Brain microvascular endothelial cell (primary cell): ENCODE results near the gene EN2.

Experiments used
- DNase-seq: peaks from one replicate; pipeline ENCODE4 v3.0.0-alpha.2; 2020
- H3K27ac ChIP-seq: fragments of 250-450 bp; sonication (Bioruptor Pico); 2 replicates; pipeline ENCODE4 v1.5.1; 2020; ENCODE audit warnings: mild to moderate bottlenecking, moderate library complexity
- H3K27me3 ChIP-seq: fragments of 250-450 bp; sonication (Bioruptor Pico); replicated peaks from 2 replicates; pipeline ENCODE4 v1.5.1; 2020; ENCODE audit warnings: mild to moderate bottlenecking
- H3K36me3 ChIP-seq: fragments of 250-450 bp; sonication (Bioruptor Pico); replicated peaks from 2 replicates; pipeline ENCODE4 v1.5.1; 2020; ENCODE audit warnings: mild to moderate bottlenecking
- H3K4me3 ChIP-seq: 2 replicates; pipeline ENCODE4 v1.5.1; 2011; ENCODE audit warnings: low read depth, mild to moderate bottlenecking, control low read depth, low read length, moderate library complexity
- in situ Hi-C: cut with HindIII; loops from 2 replicates; pipeline ENCODE4 v1.10.0; 2017; ENCODE audit warnings: low sequenced_read_pairs, low pct_ligation_motif_present
- TF ChIP-seq, protein P1 (sequence below): IDR thresholded peaks from 2 replicates; pipeline ENCODE4 v1.5.1; 2011; ENCODE audit warnings: low read depth, mild to moderate bottlenecking, moderate library complexity, low read length, control low read depth, inconsistent platforms; ENCODE audit errors: missing control alignments

Gene EN2

DNA sequence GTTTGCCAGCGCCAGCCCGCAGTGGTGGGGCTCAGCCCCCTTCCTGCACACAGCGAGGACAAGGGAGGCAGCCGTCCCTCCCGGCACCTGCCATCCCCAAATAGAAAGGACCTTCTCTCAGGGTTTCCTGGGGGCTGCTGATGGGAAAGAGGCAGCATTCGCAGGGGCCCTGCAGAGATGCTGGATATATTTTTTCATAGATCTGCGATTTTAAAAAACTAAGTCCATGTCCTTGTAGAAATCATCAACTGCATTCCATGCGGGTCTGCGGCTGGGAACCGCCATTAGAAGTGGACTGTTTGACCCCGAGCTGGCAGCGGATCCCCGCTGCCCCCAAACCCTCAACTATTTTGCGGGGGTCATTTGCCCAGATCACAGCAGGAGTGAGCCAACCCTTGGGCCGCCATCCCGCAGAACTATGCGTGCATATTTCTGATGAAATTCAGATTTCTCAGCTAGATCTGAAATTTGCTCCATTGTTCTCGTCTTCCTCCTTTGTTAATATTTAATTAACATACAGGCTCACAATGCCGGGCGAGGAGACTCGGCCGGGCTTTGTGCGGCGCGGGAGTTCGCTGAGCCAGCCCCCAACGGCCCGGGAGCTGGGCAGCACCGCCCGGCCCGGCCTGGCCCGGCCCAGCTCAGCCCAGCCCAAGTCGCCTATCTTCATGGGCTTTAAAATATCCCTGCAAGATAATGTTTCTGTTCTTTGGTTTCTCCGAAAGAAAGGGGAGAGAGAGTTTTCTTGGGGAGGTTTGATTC lies 2.0 kb downstream of the EN2 start:
- in situ Hi-C loops: no loop called here
- no peak overlapping the region for H3K4me3 ChIP-seq
- H3K27ac ChIP-seq: no peak overlapping the region
- peaks cover 92% of the 10 kb centered on the region for H3K27me3 ChIP-seq
- TF ChIP-seq, protein P1, sequence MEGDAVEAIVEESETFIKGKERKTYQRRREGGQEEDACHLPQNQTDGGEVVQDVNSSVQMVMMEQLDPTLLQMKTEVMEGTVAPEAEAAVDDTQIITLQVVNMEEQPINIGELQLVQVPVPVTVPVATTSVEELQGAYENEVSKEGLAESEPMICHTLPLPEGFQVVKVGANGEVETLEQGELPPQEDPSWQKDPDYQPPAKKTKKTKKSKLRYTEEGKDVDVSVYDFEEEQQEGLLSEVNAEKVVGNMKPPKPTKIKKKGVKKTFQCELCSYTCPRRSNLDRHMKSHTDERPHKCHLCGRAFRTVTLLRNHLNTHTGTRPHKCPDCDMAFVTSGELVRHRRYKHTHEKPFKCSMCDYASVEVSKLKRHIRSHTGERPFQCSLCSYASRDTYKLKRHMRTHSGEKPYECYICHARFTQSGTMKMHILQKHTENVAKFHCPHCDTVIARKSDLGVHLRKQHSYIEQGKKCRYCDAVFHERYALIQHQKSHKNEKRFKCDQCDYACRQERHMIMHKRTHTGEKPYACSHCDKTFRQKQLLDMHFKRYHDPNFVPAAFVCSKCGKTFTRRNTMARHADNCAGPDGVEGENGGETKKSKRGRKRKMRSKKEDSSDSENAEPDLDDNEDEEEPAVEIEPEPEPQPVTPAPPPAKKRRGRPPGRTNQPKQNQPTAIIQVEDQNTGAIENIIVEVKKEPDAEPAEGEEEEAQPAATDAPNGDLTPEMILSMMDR: no peak
- DNase-seq: no peak
- H3K36me3 ChIP-seq: no peaks in the 10 kb centered on the region

DNA sequence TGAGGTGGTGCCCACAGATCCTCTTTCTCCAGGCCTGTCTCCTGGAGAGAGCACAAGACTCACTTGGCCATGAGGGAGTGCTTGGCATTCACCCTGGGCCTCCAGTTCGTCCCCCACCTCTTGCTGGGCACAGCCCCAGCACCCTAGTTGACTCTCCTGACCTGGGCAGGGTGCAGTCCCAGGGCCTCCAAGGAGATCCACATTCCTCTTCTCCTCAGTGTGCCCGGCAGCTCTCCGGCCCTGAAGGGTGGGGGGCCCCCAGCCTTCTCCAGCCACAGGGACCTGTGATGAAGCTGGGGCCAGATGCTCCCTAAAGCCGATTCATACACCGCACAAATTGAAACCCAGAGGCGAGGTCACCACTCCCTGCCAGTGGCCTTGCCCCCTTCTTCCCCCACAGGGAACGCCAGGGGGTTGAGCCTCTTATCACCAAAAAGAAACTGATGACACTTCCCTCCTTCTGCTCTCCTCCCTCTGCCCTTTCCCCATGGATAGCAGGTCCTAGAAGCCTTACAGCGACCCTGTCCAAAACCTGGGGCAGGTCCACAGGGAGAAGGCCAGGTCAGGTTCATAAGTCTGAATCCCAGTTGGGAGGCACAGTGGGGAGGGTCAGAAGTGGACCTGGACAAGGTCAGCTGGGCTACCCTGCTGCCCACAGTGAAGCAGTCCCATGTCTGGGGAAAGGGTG lies 3.1 kb downstream of the EN2 start:
- peaks cover 92% of the 10 kb centered on the region for H3K27me3 ChIP-seq
- TF ChIP-seq, protein P1: no peak
- no peak overlapping the region for H3K27ac ChIP-seq
- no peak for DNase-seq
- H3K36me3 ChIP-seq: no peaks in the 10 kb centered on the region
- in situ Hi-C loops: no loop called here
- H3K4me3 ChIP-seq: no peak overlapping the region

GRCh38 chr7:155461631-155462030 lies 3.7 kb downstream of the EN2 start:
- Histone ChIP-seq H3K27me3 (peaks cover 92% of the 10 kb centered on the region), H3K36me3 (no peaks in the 10 kb centered on the region), H3K4me3 (no peak overlapping the region), H3K27ac (no peak overlapping the region)
- in situ Hi-C loops: no loop called here
- no peak for DNase-seq
- TF ChIP-seq, protein P1: no peak

DNA sequence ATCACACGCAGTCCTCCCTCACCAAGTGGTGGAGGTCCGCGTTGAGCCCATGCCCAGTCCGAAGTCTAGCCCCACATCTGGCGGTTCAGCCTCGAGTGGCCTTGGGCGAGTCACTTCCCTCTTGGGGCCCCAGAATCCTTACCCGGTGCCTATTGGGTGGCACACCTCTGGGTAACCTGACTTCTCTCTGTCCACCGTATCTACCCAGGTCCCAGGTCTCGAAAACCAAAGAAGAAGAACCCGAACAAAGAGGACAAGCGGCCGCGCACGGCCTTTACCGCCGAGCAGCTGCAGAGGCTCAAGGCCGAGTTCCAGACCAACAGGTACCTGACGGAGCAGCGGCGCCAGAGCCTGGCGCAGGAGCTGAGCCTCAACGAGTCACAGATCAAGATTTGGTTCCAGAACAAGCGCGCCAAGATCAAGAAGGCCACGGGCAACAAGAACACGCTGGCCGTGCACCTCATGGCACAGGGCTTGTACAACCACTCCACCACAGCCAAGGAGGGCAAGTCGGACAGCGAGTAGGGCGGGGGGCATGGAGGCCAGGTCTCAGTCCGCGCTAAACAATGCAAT lies 4.3 kb downstream of the EN2 start:
- TF ChIP-seq, protein P1: no peak
- no peaks in the 10 kb centered on the region for H3K36me3 ChIP-seq
- in situ Hi-C loops: no loop called here
- DNase-seq: no peak
- H3K27me3 ChIP-seq: peaks cover 92% of the 10 kb centered on the region
- no peak overlapping the region for H3K27ac ChIP-seq
- H3K4me3 ChIP-seq: no peak overlapping the region

DNA sequence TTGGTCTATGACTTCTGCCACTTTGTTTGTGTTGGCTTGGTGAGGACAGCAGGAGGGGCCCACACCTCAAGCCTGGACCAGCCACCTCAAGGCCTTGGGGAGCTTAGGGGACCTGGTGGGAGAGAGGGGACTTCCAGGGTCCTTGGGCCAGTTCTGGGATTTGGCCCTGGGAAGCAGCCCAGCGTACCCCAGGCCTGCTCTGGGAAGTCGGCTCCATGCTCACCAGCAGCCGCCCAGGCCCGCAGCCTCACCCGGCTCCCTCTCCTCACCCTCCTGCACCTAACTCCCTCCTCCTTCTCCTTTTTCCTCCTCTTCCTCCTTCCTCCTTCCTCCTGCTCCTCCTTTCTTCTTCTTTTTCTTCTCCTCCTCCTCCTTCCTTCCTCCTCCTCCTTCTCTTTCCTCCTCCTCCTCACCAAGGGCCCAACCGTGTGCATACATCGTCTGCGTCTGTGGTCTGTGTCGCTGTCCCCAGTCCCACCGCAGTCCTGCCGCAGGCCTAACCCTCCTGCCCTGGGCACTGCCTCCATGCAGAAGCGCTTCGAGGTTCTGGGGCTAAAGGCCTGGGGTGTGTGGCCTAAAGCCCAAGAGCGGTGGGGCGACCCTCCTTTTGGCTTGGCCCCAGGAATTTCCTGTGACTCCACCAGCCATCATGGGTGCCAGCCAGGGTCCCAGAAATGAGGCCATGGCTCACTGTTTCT lies 5.3 kb downstream of the EN2 start:
- H3K4me3 ChIP-seq: no peak overlapping the region

More for the DNA sequence above, 5.3 kb downstream of the EN2 start:
- Histone ChIP-seq H3K27me3 (peaks cover 96% of the 10 kb centered on the region), H3K36me3 (no peaks in the 10 kb centered on the region), H3K27ac (no peak overlapping the region)
- no peak for DNase-seq
- TF ChIP-seq, protein P1: no peak
- in situ Hi-C loops: no loop called here
